ENCODE results near the gene FUT3. TPM values are rescaled to one million over a fixed set of nuclear protein-coding genes. Genes with fewer than 3 reads are reported as not detected.

The FUT3 gene
- total and polyA plus RNA-seq, 9 of the 15 experiments (the other 6 are each of a cell fraction or from before 2014, with no cell fraction given), result 0.09 TPM; not detected in 8

DNA sequence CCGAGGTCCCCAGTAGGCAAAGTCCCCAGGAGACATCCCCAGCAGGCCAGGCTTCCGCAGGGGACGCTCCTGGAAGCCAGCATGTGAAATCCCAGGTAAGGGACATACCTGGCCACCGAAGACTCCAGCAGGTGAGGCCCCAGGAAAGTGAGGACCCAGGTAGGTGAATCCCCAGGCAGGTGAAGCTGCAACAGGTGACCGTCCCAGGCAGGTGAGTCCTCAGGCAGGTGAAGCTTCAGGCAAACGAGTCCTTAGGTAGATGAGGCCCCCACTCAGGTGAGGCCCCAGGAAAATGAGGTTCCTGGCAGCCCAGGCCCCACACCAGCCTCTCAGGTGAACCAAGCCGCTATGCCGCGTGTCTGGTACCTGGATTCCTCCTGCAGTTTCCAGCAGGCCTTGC is 20.1 kb downstream of the FUT3 start:
- FAIRE-seq, result no peak
- CTCF ChIA-PET (ENCODE audit: low intra/inter-chr PET ratio), result no interaction called here
- POLR2A ChIA-PET, result no interaction called here

More for the DNA sequence above, 20.1 kb downstream of the FUT3 start:
- Histone ChIP-seq H3K4me3 (no peak overlapping the region), H3K4me1 (replicated peaks in 1 of 2; ENCODE audit: control insufficient read depth in 2 of 2, insufficient read depth in 2 of 2, low read length in 2 of 2) (peaks cover 6 to 51% of the 10 kb centered on the region in 2 experiments; a peak in 4 of 5 replicates), H2AFZ (ENCODE audit: low read depth, low read length) (no peak overlapping the region), H3K79me2 (ENCODE audit: control insufficient read depth, insufficient read depth, low read length) (peaks cover 4% of the 10 kb centered on the region; the same call in 1 of the 3 replicates), H3K9me3 (replicated peaks; ENCODE audit: control insufficient read depth, insufficient read depth, low read depth, low read length) (no peaks in the 10 kb centered on the region), H3K4me2 (ENCODE audit: insufficient read depth, low read length) (no peak overlapping the region), H3K27me3 (ENCODE audit: control insufficient read depth in 2 of 2, insufficient read depth in 2 of 2, low read length in 2 of 2) (peaks cover 11 to 25% of the 10 kb centered on the region in 2 experiments), H4K20me1 (replicated peaks; ENCODE audit: control insufficient read depth, insufficient read depth, low read length) (no peaks in the 10 kb centered on the region; the same call in 1 of the 2 replicates), H3K36me3 (ENCODE audit: control insufficient read depth, insufficient read depth, low read length) (no peaks in the 10 kb centered on the region), H3K9me1 (ENCODE audit: control insufficient read depth, insufficient read depth, low read length) (peaks cover 3% of the 10 kb centered on the region), H3K9ac (ENCODE audit: insufficient read depth in 1 of 2, low read depth in 2 of 2, low read length in 2 of 2) (no peak overlapping the region), H3K27ac (ENCODE audit: extremely low read depth, low read depth, low read length) (no peak overlapping the region)
- 59% methylated on average over 9 of the region's 9 CpGs for WGBS (ENCODE audit: insufficient coverage, low coverage, missing lambda C conversion rate)
- TF ChIP-seq, protein P1, sequence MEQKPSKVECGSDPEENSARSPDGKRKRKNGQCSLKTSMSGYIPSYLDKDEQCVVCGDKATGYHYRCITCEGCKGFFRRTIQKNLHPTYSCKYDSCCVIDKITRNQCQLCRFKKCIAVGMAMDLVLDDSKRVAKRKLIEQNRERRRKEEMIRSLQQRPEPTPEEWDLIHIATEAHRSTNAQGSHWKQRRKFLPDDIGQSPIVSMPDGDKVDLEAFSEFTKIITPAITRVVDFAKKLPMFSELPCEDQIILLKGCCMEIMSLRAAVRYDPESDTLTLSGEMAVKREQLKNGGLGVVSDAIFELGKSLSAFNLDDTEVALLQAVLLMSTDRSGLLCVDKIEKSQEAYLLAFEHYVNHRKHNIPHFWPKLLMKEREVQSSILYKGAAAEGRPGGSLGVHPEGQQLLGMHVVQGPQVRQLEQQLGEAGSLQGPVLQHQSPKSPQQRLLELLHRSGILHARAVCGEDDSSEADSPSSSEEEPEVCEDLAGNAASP (IDR thresholded peaks at IDR 0.05), result no peak
- no peak for TF ChIP-seq ASH1L (IDR thresholded peaks at IDR 0.05; ENCODE audit: borderline replicate concordance, low read depth, partially characterized antibody)
- no peak for TF ChIP-seq FOS (IDR thresholded peaks at IDR 0.05; ENCODE audit: extremely low read depth, insufficient read length)
- TF ChIP-seq PHF8 (IDR thresholded peaks at IDR 0.05; ENCODE audit: borderline replicate concordance, low read length), result no peak
- no peak for TF ChIP-seq ELF2 (CRISPR knock-in tag; IDR thresholded peaks at IDR 0.05)
- TF ChIP-seq, protein P2, sequence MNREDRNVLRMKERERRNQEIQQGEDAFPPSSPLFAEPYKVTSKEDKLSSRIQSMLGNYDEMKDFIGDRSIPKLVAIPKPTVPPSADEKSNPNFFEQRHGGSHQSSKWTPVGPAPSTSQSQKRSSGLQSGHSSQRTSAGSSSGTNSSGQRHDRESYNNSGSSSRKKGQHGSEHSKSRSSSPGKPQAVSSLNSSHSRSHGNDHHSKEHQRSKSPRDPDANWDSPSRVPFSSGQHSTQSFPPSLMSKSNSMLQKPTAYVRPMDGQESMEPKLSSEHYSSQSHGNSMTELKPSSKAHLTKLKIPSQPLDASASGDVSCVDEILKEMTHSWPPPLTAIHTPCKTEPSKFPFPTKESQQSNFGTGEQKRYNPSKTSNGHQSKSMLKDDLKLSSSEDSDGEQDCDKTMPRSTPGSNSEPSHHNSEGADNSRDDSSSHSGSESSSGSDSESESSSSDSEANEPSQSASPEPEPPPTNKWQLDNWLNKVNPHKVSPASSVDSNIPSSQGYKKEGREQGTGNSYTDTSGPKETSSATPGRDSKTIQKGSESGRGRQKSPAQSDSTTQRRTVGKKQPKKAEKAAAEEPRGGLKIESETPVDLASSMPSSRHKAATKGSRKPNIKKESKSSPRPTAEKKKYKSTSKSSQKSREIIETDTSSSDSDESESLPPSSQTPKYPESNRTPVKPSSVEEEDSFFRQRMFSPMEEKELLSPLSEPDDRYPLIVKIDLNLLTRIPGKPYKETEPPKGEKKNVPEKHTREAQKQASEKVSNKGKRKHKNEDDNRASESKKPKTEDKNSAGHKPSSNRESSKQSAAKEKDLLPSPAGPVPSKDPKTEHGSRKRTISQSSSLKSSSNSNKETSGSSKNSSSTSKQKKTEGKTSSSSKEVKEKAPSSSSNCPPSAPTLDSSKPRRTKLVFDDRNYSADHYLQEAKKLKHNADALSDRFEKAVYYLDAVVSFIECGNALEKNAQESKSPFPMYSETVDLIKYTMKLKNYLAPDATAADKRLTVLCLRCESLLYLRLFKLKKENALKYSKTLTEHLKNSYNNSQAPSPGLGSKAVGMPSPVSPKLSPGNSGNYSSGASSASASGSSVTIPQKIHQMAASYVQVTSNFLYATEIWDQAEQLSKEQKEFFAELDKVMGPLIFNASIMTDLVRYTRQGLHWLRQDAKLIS (CRISPR knock-in tag; IDR thresholded peaks at IDR 0.05), result no peak
- no peak for TF ChIP-seq ZNF253 (CRISPR knock-in tag; conservative IDR thresholded peaks at IDR 0.05)
- no peak for TF ChIP-seq CHD1 (IDR thresholded peaks at IDR 0.05; ENCODE audit: low read length)
- TF ChIP-seq ZNF79 (CRISPR knock-in tag; IDR thresholded peaks at IDR 0.05; ENCODE audit: low read depth), result no peak
- no peak for TF ChIP-seq GATAD2A (IDR thresholded peaks at IDR 0.05)
- no peak for TF ChIP-seq ZNF121 (CRISPR knock-in tag; conservative IDR thresholded peaks at IDR 0.05)
- no peak for TF ChIP-seq SNIP1 (IDR thresholded peaks at IDR 0.05; ENCODE audit: low read depth)
- no peak for TF ChIP-seq POLR2H (tag; IDR thresholded peaks at IDR 0.05; ENCODE audit: low read depth)
- TF ChIP-seq ZNF217 (CRISPR knock-in tag; IDR thresholded peaks at IDR 0.05), result no peak
- no peak for TF ChIP-seq TAF15 (IDR thresholded peaks at IDR 0.05; ENCODE audit: low read depth, low read length)
- TF ChIP-seq SRSF3 (IDR thresholded peaks at IDR 0.05; ENCODE audit: insufficient read depth, low read length), result no peak
- no peak for TF ChIP-seq NELFE (IDR thresholded peaks at IDR 0.05; ENCODE audit: insufficient read depth, insufficient read length)
- no TSS peak for BruUV-seq (replicated peaks)
- intact Hi-C loops (cut with micrococcal nuclease) (no loop called here), in situ Hi-C loops (cut with MboI) (no loop called here)
- ATAC-seq (no peak), DNase-seq (ENCODE audit: extremely low read depth in 1 of 4, low spot score in 3 of 4) (no peak)

Measured in K562 (cell line).